Keratinocyte (primary cell): ENCODE measurements around the gene ADGRB2. TPM values are rescaled to one million over a fixed set of nuclear protein-coding genes. Genes with fewer than 3 reads are reported as not detected.

ENCODE experiments used
- DNase-seq: peaks from one replicate; pipeline ENCODE4 v3.0.0-alpha.2; 2011; ENCODE audit warnings: low read depth, missing footprints, low spot score
- FAIRE-seq: peaks from 2 replicates; lab custom pipeline; 2011; peaks lifted over from hg19 to GRCh38; lab: Jason Lieb, UNC
- H2AFZ ChIP-seq: 2 replicates; pipeline ENCODE4 v1.6.0; 2012; ENCODE audit warnings: low read length, control low read depth, inconsistent platforms; ENCODE audit not compliant: control insufficient read depth
- H3K27ac ChIP-seq: 2 replicates; pipeline ENCODE4 v1.5.1; 2011; ENCODE audit warnings: low read length; ENCODE audit not compliant: control insufficient read depth, insufficient read depth
- H3K27me3 ChIP-seq: 3 replicates; pipeline ENCODE4 v1.6.0; 2011; ENCODE audit warnings: low read length; ENCODE audit not compliant: control insufficient read depth, insufficient read depth; ENCODE audit errors: extremely low read depth
- H3K36me3 ChIP-seq, 2 experiments: 2 replicates in 1 of 2; 3 replicates in 1 of 2; pipeline ENCODE4 v1.5.1; 2011; ENCODE audit warnings: low read length in 2 of 2, mild to moderate bottlenecking in 1 of 2; ENCODE audit not compliant: control insufficient read depth in 2 of 2, insufficient read depth in 2 of 2; ENCODE audit errors: extremely low read depth in 1 of 2
- H3K4me1 ChIP-seq: 3 replicates; pipeline ENCODE4 v1.5.1; 2011; ENCODE audit warnings: low read length; ENCODE audit not compliant: control insufficient read depth, insufficient read depth; ENCODE audit errors: extremely low read depth
- H3K4me2 ChIP-seq: 3 replicates; pipeline ENCODE4 v1.6.0; 2011; ENCODE audit warnings: low read depth, low read length; ENCODE audit not compliant: control insufficient read depth, insufficient read depth; ENCODE audit errors: extremely low read depth
- H3K4me3 ChIP-seq, 3 experiments: fragments of 200-600 bp in 1 of 3; sonication (generic) in 1 of 3; 2 replicates in 2 of 3; 3 replicates in 1 of 3; pipeline ENCODE4 v1.5.1; 2011 to 2016; ENCODE audit warnings: low read length in 3 of 3, mild to moderate bottlenecking in 3 of 3, control low read depth in 2 of 3, inconsistent platforms in 1 of 3, low read depth in 1 of 3, mixed read lengths in 1 of 3, mixed run types in 1 of 3, moderate library complexity in 1 of 3; ENCODE audit not compliant: control insufficient read depth in 2 of 3, insufficient read depth in 2 of 3; ENCODE audit errors: extremely low read depth in 1 of 3
- H3K79me2 ChIP-seq: 2 replicates; pipeline ENCODE4 v1.6.0; 2012; ENCODE audit warnings: low read length; ENCODE audit not compliant: control insufficient read depth, insufficient read depth
- H3K9ac ChIP-seq: 3 replicates; pipeline ENCODE4 v1.6.0; 2011; ENCODE audit warnings: low read length; ENCODE audit not compliant: control insufficient read depth, insufficient read depth; ENCODE audit errors: extremely low read depth
- H3K9me1 ChIP-seq: 3 replicates; pipeline ENCODE4 v1.6.0; 2011; ENCODE audit warnings: low read length; ENCODE audit not compliant: control insufficient read depth, insufficient read depth; ENCODE audit errors: extremely low read depth
- H3K9me3 ChIP-seq: 2 replicates; pipeline ENCODE4 v1.5.1; 2012; ENCODE audit warnings: low read depth, low read length; ENCODE audit not compliant: control insufficient read depth
- H4K20me1 ChIP-seq: 3 replicates; pipeline ENCODE4 v1.6.0; 2011; ENCODE audit warnings: low read length; ENCODE audit not compliant: control insufficient read depth, insufficient read depth; ENCODE audit errors: extremely low read depth
- CTCF ChIP-seq, 3 experiments: IDR thresholded peaks in 1 of 3; conservative IDR thresholded peaks in 1 of 3; optimal IDR thresholded peaks in 1 of 3; 2 replicates in 2 of 3; 3 replicates in 1 of 3; pipeline versions ENCODE3 to v1.5.1; 2011; ENCODE audit warnings: low read length in 3 of 3, mild to moderate bottlenecking in 3 of 3, moderate library complexity in 2 of 3, control low read depth in 1 of 3, inconsistent platforms in 1 of 3; ENCODE audit not compliant: insufficient read depth in 2 of 3; ENCODE audit errors: extremely low read depth in 1 of 3
- EZH2 ChIP-seq: IDR thresholded peaks from one replicate; pipeline ENCODE4 v1.6.1; 2012; ENCODE audit warnings: inconsistent platforms, mild to moderate bottlenecking, low read length, moderate library complexity
- dilution Hi-C: fragments of 300-500 bp; cut with MboI; formaldehyde crosslinking; loops from one replicate; pipeline ENCODE4 v1.7.0; 2020; ENCODE audit warnings: low sequenced_read_pairs; ENCODE audit not compliant: extremely low pct_ligation_motif_present
- polyA plus RNA-seq, 5 experiments: library from polyadenylated mRNA; depleted of rRNA in 3 of 5; stranded (reverse) in 3 of 5; stranded (forward) in 1 of 5; unstranded in 1 of 5; fragments of >200 nt; gene quantifications; 1 replicate in 1 of 5; 2 replicates in 3 of 5; 3 replicates in 1 of 5; pipeline versions ENCODE4 v1.2.1 to v1.2.3, GENCODE V29; 2011 to 2012; ENCODE audit warnings: missing spikeins in 2 of 5, low read depth in 1 of 5, low replicate concordance in 1 of 5

ADGRB2 gene
- polyA plus RNA-seq, 1 donor (not counting 4 experiments of a cell fraction or from before 2014, with no cell fraction given), result 0.68 TPM

GRCh38 chr1:31704271-31705079 lies 59.7 kb downstream of the ADGRB2 start:
- Histone ChIP-seq H3K4me2 (peak overlapping the region; percentile 86), H2AFZ (peak overlapping the region; percentile 50), H3K27me3 (no peaks in the 10 kb centered on the region), H4K20me1 (no peaks in the 10 kb centered on the region), H3K9ac (peak overlapping the region; percentile 79), H3K9me3 (no peaks in the 10 kb centered on the region), H3K36me3 (peaks cover 3 to 10% of the 10 kb centered on the region in 2 experiments), H3K4me1 (peaks cover 57% of the 10 kb centered on the region), H3K79me2 (peaks cover 26% of the 10 kb centered on the region), H3K27ac (peak overlapping the region; percentile 96), H3K4me3 (peak overlapping the region; percentile 45 to 66 (median 65)), H3K9me1 (no peaks in the 10 kb centered on the region)
- TF ChIP-seq CTCF (optimal IDR thresholded peaks at IDR 0.05 in 1 of 3, IDR thresholded peaks at IDR 0.05 in 1 of 3, conservative IDR thresholded peaks at IDR 0.05 in 1 of 3; ENCODE audit: extremely low read depth in 1 of 3, insufficient read depth in 2 of 3, low read length in 3 of 3), result no peak
- TF ChIP-seq EZH2, result no peak
- dilution Hi-C loops, result no loop called here
- DNase-seq (no peak), FAIRE-seq (peak; percentile 91)

GRCh38 chr1:31703431-31704270 lies 60.5 kb downstream of the ADGRB2 start, which contains the start of gene COL16A1:
TSS of gene COL16A1 (minus strand) at chr1:31704017. CDS start at chr1:31702193, 1,824 bp downstream.
- Histone ChIP-seq H3K36me3 (peaks cover 9 to 14% of the 10 kb centered on the region in 2 experiments), H3K4me1 (peaks cover 61% of the 10 kb centered on the region), H2AFZ (peak within 1 kb of the TSS; percentile 50), H4K20me1 (no peaks in the 10 kb centered on the region), H3K9ac (peak within 1 kb of the TSS; percentile 79), H3K79me2 (peaks cover 27% of the 10 kb centered on the region), H3K4me2 (peak within 1 kb of the TSS; percentile 86), H3K27ac (peak within 1 kb of the TSS; percentile 96), H3K9me1 (no peaks in the 10 kb centered on the region), H3K27me3 (no peaks in the 10 kb centered on the region), H3K4me3 (peak within 1 kb of the TSS; percentile 65 to 72 (median 66)), H3K9me3 (no peaks in the 10 kb centered on the region)
- dilution Hi-C loops, result no loop called here
- FAIRE-seq (peak; percentile 67), DNase-seq (peak; percentile 38)
- TF ChIP-seq EZH2, result no peak
